ENCODE measurements around the gene MRPL37. TPM values are rescaled to one million over a fixed set of nuclear protein-coding genes. Genes with fewer than 3 reads are reported as not detected.

Gene MRPL37
- total and polyA plus RNA-seq, 2 donors from 2014 or later, result 47.4 to 114 TPM

- H3K4me1 ChIP-seq (ENCODE audit: control insufficient read depth in 2 of 3, insufficient read depth in 2 of 3, low read depth in 1 of 3, low read length in 3 of 3), result peaks cover 0 to 12% (median 0%) of the 10 kb centered on the region in 3 donors
- FAIRE-seq (no peak), DNase-seq (no peak)
- H3K9me3 ChIP-seq (ENCODE audit: control insufficient read depth in 2 of 3, insufficient read depth in 1 of 3, low read length in 3 of 3), result no peaks in the 10 kb centered on the region
- no peak for TF ChIP-seq CTCF (IDR thresholded peaks at IDR 0.05; ENCODE audit: borderline replicate concordance, extremely low read depth, insufficient read depth)
- no peaks in the 10 kb centered on the region for H3K27me3 ChIP-seq (ENCODE audit: control insufficient read depth, insufficient read depth, low read length)
- no peak overlapping the region for H3K9ac ChIP-seq (ENCODE audit: low read length in 3 of 3)
- peaks cover 0 to 3% (median 2%) of the 10 kb centered on the region in 3 donors for H3K36me3 ChIP-seq (ENCODE audit: control insufficient read depth in 2 of 3, insufficient read depth in 3 of 3, low read length in 3 of 3)
- H3K27ac ChIP-seq (ENCODE audit: low read depth in 2 of 2, low read length in 2 of 2), result no peak overlapping the region
- intact Hi-C loops (cut with DNase I), result no loop called here
- H3K4me3 ChIP-seq (ENCODE audit: low read length in 3 of 3), result no peak overlapping the region
Observed at GRCh38 chr1:54257876-54258275, 57.9 kb downstream of the MRPL37 start.

- DNase-seq (no peak), FAIRE-seq (no peak)
- TF ChIP-seq CTCF (IDR thresholded peaks at IDR 0.05; ENCODE audit: borderline replicate concordance, extremely low read depth, insufficient read depth), result no peak
- no peak overlapping the region for H3K4me3 ChIP-seq (ENCODE audit: low read length in 3 of 3)
- no peaks in the 10 kb centered on the region for H3K27me3 ChIP-seq (ENCODE audit: control insufficient read depth, insufficient read depth, low read length)
- intact Hi-C loops (cut with DNase I), result loop anchor here (10.0 kb wide), 1 partner anchor 145 kb away; the partner anchor contains the start of gene SSBP3
- no peaks in the 10 kb centered on the region for H3K9me3 ChIP-seq (ENCODE audit: control insufficient read depth in 2 of 3, insufficient read depth in 1 of 3, low read length in 3 of 3)
- H3K27ac ChIP-seq (ENCODE audit: low read depth in 2 of 2, low read length in 2 of 2), result no peak overlapping the region
- H3K36me3 ChIP-seq (ENCODE audit: control insufficient read depth in 2 of 3, insufficient read depth in 3 of 3, low read length in 3 of 3), result peaks cover 0 to 3% (median 3%) of the 10 kb centered on the region in 3 donors
- no peak overlapping the region for H3K9ac ChIP-seq (ENCODE audit: low read length in 3 of 3)
- H3K4me1 ChIP-seq (ENCODE audit: control insufficient read depth in 2 of 3, insufficient read depth in 2 of 3, low read depth in 1 of 3, low read length in 3 of 3), result peaks cover 0 to 14% (median 0%) of the 10 kb centered on the region in 3 donors
Observed at GRCh38 chr1:54259546-54260140, 59.7 kb downstream of the MRPL37 start.

GRCh38 chr1:54260810-54261209 lies 60.8 kb downstream of the MRPL37 start:
- Histone ChIP-seq H3K4me1 (ENCODE audit: control insufficient read depth in 2 of 3, insufficient read depth in 2 of 3, low read depth in 1 of 3, low read length in 3 of 3) (peaks cover 0 to 14% (median 0%) of the 10 kb centered on the region in 3 donors), H3K27me3 (ENCODE audit: control insufficient read depth, insufficient read depth, low read length) (no peaks in the 10 kb centered on the region), H3K9ac (ENCODE audit: low read length in 3 of 3) (no peak overlapping the region), H3K27ac (ENCODE audit: low read depth in 2 of 2, low read length in 2 of 2) (no peak overlapping the region), H3K4me3 (ENCODE audit: low read length in 3 of 3) (no peak overlapping the region), H3K36me3 (ENCODE audit: control insufficient read depth in 2 of 3, insufficient read depth in 3 of 3, low read length in 3 of 3) (peaks cover 0 to 3% (median 3%) of the 10 kb centered on the region in 3 donors), H3K9me3 (ENCODE audit: control insufficient read depth in 2 of 3, insufficient read depth in 1 of 3, low read length in 3 of 3) (no peaks in the 10 kb centered on the region)
- intact Hi-C loops (cut with DNase I), result loop anchor here (10.0 kb wide), 1 partner anchor 144 kb away; the partner anchor contains the start of gene SSBP3
- FAIRE-seq (no peak), DNase-seq (peak in 1 of 5 donors; percentile 31)
- no peak for TF ChIP-seq CTCF (IDR thresholded peaks at IDR 0.05; ENCODE audit: borderline replicate concordance, extremely low read depth, insufficient read depth)

Data from kidney (tissue), 14 donors.